HG03469 (cell line): ENCODE data around the gene ITIH6.
"Not testable (repeated sequence)": the region's sequence is repeated elsewhere in the genome, so short reads cannot be mapped to it uniquely, and the experiment has no call there.

Experiments
- ATAC-seq: cut with Tn5 transposase; IDR thresholded peaks from one replicate; pipeline ENCODE4 v1.9.1; 2021; ENCODE audit warnings: mild to moderate bottlenecking, moderate library complexity, moderate number of reproducible peaks; ENCODE audit not compliant: unreplicated experiment

ITIH6 gene

GRCh38 chrX:54808605-54809483, 10.8 kb upstream of the ITIH6 start:
- peak; percentile 71 for ATAC-seq

GRCh38 chrX:54808109-54808604, 10.1 kb upstream of the ITIH6 start:
- ATAC-seq, result peak; percentile 21

GRCh38 chrX:54807524-54808108, 9.6 kb upstream of the ITIH6 start, which contains the start of gene MAGED2:
TSS of gene MAGED2 (plus strand) at chrX:54807745. CDS start at chrX:54809332, 1,587 bp downstream.
- ATAC-seq, result no peak

DNA sequence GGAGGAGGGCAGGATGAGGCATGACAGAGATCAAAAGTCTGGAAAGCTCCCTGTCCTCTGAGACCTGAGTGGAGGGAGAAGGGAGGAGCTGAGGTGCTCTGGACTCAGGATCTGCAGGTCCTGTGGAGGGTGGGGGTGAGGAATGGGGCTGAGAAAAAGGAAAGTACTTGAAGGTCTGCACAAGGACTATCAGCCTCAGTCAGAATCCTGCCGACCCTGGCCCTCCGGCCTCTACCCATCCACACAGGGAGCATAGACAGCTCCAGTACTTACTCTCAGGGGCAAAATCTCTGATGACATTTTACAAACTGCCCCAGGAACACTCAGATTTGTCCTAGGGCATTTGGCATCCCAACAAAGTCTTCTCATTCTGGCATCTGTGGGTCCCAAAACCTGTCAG, 991 bp upstream of the ITIH6 start:
- no peak for ATAC-seq

DNA sequence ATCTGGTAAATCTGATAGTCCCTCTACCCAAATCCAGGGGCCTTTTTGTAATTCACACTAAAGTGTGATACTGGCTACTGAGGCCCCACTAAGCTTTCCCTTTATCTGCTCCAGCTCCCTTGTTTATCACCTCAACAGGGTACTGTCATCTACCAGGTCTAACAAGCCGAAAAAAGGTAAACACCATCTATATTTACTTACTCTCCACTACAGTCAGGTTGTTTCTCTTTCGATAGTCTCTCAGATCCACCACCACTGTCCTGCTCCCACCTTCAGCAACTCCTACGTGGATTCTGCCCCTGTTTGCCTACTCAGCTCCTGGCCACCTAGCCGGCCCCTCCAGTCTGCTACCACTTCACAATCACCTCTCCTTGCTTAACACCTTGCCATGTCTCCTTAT, 3.3 kb downstream of the ITIH6 start:
- ATAC-seq, result no peak

GRCh38 chrX:54794028-54794427, 4.0 kb downstream of the ITIH6 start:
- no peak for ATAC-seq

- ATAC-seq, result not testable (repeated sequence)
Measured at GRCh38 chrX:54789405-54789804, 8.7 kb downstream of the ITIH6 start.

GRCh38 chrX:54788446-54788845, 9.6 kb downstream of the ITIH6 start:
- no peak for ATAC-seq

DNA sequence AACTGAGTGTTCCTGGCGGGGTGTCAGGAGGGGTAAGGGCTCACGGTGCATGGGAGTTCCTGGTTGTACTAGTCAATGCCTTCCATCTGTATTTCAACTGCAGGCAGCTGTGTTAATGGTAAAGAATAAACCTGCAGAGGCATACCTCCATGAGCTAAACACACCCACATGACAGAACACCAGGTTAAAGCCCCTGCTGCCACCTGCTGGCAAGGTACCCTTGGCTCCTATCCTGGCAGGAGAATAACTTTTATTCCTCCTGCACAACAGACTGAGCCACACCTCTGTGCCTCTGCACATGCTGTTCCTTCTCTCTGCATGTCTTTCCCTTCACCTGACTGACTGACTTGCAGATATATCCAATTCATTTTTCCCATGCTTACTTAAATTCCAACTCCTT, 11.1 kb downstream of the ITIH6 start:
- no peak for ATAC-seq

GRCh38 chrX:54785901-54786300, 12.2 kb downstream of the ITIH6 start:
- ATAC-seq, result no peak

DNA sequence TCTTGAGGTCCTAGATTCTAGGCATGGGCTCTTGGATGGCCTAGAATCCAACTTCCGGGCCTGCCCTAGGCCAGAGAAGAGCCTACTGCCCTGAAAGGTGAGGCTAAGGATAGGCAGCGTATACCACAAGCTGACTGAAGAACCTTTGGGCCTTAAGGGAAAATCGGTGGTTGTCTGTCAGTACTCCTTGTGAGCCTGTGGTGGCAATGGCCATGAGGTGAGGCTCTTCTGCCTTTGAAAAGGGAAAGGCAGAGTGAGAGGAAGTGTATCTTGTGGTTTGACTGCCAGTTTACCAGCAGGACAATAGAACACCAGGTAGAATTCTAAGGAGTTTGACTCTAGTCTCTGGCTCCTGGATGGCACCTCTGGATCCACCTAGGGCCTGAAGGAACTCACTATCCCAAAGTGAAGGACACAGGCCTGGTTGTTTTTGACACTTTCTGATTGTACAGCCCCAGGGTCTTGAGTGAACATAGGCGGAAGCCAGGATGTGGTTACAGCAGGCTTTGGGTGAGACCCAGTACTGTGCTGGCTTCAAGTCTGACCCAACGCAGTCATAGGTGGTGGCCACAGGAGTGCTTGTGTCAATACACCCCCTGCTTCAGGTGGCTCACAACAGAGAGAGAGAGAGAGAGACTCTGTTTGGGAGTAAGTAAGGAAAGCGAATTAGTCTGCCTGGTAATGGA, 20.9 kb downstream of the ITIH6 start:
- ATAC-seq, result no peak

- ATAC-seq, result no peak
Measured at GRCh38 chrX:54776061-54776460, 22.0 kb downstream of the ITIH6 start.

GRCh38 chrX:54774391-54775094, 23.5 kb downstream of the ITIH6 start:
- not testable (repeated sequence) for ATAC-seq

- no peak for ATAC-seq
Measured at GRCh38 chrX:54758114-54759055, 39.7 kb downstream of the ITIH6 start.

DNA sequence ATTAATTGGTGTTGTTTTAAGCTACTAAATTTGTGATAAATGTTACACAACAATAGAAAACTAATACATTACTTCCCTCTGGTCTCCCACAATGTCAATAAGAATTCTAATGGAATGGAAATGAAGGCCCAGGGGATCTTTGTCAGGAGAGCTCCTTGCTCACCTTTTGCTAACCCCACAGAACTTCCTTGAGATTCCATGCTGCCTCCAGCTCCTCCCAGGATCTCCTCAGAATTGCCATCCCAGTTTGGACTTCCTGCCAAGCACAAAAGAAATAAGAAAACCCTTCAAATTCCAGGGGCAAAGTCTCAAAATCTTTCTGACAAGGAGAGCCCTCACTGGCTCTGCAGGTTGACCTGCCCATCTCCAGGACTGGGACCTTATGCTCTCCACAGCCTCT, 43.2 kb downstream of the ITIH6 start:
- no peak for ATAC-seq

DNA sequence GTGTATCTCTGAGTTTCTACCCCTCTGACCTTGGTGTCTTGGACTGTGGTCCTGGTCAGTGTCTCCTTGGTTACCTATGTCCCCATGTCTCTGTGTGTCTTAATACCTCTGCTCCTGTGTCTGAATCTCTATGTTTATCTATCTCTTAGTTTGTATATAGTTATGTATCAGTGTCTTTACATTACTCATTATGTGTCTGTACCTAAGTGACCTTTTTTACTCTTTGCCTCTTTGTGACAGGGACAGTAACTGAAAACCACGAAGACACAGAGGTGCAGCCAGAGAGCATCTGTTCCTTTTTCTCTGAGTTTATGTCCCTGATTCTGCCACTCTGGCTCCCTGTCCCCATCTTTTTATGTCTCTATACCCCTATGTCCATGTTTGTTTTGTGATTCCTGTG, 49.4 kb downstream of the ITIH6 start:
- no peak for ATAC-seq

GRCh38 chrX:54747733-54748393, 50.2 kb downstream of the ITIH6 start:
- ATAC-seq, result no peak

- no peak for ATAC-seq
Measured at GRCh38 chrX:54746928-54747327, 51.1 kb downstream of the ITIH6 start.

DNA sequence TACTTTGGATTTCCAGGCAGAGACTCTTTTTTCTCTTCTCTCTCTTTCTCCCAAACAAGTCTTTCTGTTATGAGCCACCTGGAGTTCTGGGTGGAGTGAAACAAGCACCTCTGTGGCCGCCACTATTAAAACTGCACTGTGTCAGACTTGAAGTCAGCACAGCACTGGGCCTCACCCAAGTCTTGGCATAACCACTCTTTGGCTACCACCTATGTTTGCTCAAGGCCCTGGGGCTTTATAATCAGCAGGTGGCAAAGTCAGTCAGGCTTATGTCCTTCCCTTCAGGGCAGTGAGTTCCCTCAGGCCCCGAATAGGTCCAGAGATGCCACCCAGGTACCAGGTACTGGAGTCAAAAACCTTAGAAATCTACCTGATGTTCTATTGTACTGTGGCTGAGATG, 52.4 kb downstream of the ITIH6 start:
- ATAC-seq, result no peak
